IMR-90 (cell line): Measurements from ENCODE around the gene TECPR2. TPM values are rescaled to one million over a fixed set of nuclear protein-coding genes. Genes with fewer than 3 reads are reported as not detected.

Experiments
- ATAC-seq: fragments of 200-7000 bp; cut with Tn5 transposase; 2 replicates; pipeline ENCODE4 v1.9.1; 2020; ENCODE audit warnings: low read depth, mild to moderate bottlenecking, moderate library complexity
- BruUV-seq: library from RNA; stranded (reverse); fragments of 400-500 nt; replicated peaks from 2 replicates; lab custom pipeline; 2021; lab: Mats Ljungman, UMichigan
- CTCF ChIA-PET: fragments of 300-600 bp; formaldehyde crosslinking; extraction: SDS; loops from one replicate; lab custom pipeline; 2021; ENCODE audit warnings: antibody characterized with exemption; lab: Yijun Ruan, JAX
- POLR2A ChIA-PET: fragments of 300-600 bp; sonication (Branson Sonifier 250); formaldehyde crosslinking; loops from one replicate; lab custom pipeline; 2022; ENCODE audit warnings: antibody characterized with exemption; ENCODE audit not compliant: unreplicated experiment; lab: Charles Lee
- DNase-seq: peaks from one replicate; pipeline ENCODE4 v3.0.0; 2013
- H2AFZ ChIP-seq: replicated peaks from 2 replicates; pipeline ENCODE3; 2013; ENCODE audit warnings: low read length, mild to moderate bottlenecking; ENCODE audit not compliant: poor library complexity
- H2AK5ac ChIP-seq: 2 replicates; pipeline ENCODE4 v1.6.1; 2013; ENCODE audit warnings: low read depth, low read length, inconsistent platforms
- H2AK9ac ChIP-seq: replicated peaks from 2 replicates; pipeline ENCODE3; 2013; ENCODE audit warnings: mild to moderate bottlenecking, low read depth, low read length, moderate library complexity; ENCODE audit not compliant: poor library complexity
- H2BK120ac ChIP-seq: 2 replicates; pipeline ENCODE4 v1.6.1; 2013; ENCODE audit warnings: low read depth, low read length, inconsistent platforms
- H2BK15ac ChIP-seq: 3 replicates; pipeline ENCODE4 v1.6.1; 2013; ENCODE audit warnings: low read depth, low read length, inconsistent platforms
- H2BK20ac ChIP-seq: 2 replicates; pipeline ENCODE4 v1.6.1; 2013; ENCODE audit warnings: low read depth, mild to moderate bottlenecking, inconsistent platforms, low read length, moderate library complexity
- H2BK5ac ChIP-seq: 2 replicates; pipeline ENCODE4 v1.6.1; 2013; ENCODE audit warnings: mild to moderate bottlenecking, low read depth, low read length, inconsistent platforms; ENCODE audit not compliant: poor library complexity, severe bottlenecking
- H3K14ac ChIP-seq: replicated peaks from 2 replicates; pipeline ENCODE4 v1.6.1; 2013; ENCODE audit warnings: low read depth, low read length, inconsistent platforms
- H3K18ac ChIP-seq: 2 replicates; pipeline ENCODE4 v1.6.1; 2013; ENCODE audit warnings: low read depth, low read length, control low read depth
- H3K23ac ChIP-seq: 2 replicates; pipeline ENCODE4 v1.6.1; 2013; ENCODE audit warnings: low read depth, low read length, inconsistent platforms
- H3K27ac ChIP-seq: 2 replicates; pipeline ENCODE4 v1.5.1; 2013; ENCODE audit warnings: mild to moderate bottlenecking, control low read depth, low read length; ENCODE audit not compliant: insufficient read depth
- H3K27me3 ChIP-seq: 2 replicates; pipeline ENCODE4 v1.6.1; 2013; ENCODE audit warnings: low read length; ENCODE audit not compliant: control insufficient read depth, insufficient read depth
- H3K36me3 ChIP-seq: 2 replicates; pipeline ENCODE4 v1.6.1; 2013; ENCODE audit warnings: low read length, mixed read lengths; ENCODE audit not compliant: control insufficient read depth, insufficient read depth
- H3K4ac ChIP-seq: 2 replicates; pipeline ENCODE4 v1.6.1; 2013; ENCODE audit warnings: low read depth, low read length, inconsistent platforms
- H3K4me1 ChIP-seq: 2 replicates; pipeline ENCODE4 v1.6.1; 2013; ENCODE audit warnings: low read length, mixed read lengths; ENCODE audit not compliant: control insufficient read depth, insufficient read depth
- H3K4me2 ChIP-seq: 2 replicates; pipeline ENCODE4 v1.6.1; 2013; ENCODE audit warnings: low read depth, mild to moderate bottlenecking, control low read depth, low read length, moderate library complexity
- H3K4me3 ChIP-seq: 2 replicates; pipeline ENCODE4 v1.5.1; 2013; ENCODE audit warnings: low read depth, mild to moderate bottlenecking, control low read depth, low read length, moderate library complexity; ENCODE audit not compliant: insufficient read depth
- H3K56ac ChIP-seq: 2 replicates; pipeline ENCODE4 v1.6.1; 2013; ENCODE audit warnings: low read length, inconsistent platforms; ENCODE audit not compliant: insufficient read depth; ENCODE audit errors: extremely low read depth
- H3K79me1 ChIP-seq, 2 experiments: 2 replicates each; pipeline ENCODE4 v1.6.1; 2013; ENCODE audit warnings: low read length in 2 of 2, inconsistent platforms in 1 of 2, low read depth in 1 of 2
- H3K9ac ChIP-seq: 2 replicates; pipeline ENCODE4 v1.6.1; 2013; ENCODE audit warnings: low read depth, low read length, control low read depth
- H3K9me1 ChIP-seq: 2 replicates; pipeline ENCODE4 v1.6.1; 2013; ENCODE audit warnings: low read length, inconsistent platforms; ENCODE audit not compliant: insufficient read depth
- H3K9me3 ChIP-seq: 2 replicates; pipeline ENCODE4 v1.6.1; 2013; ENCODE audit warnings: low read length; ENCODE audit not compliant: control insufficient read depth, insufficient read depth
- H4K20me1 ChIP-seq: 2 replicates; pipeline ENCODE4 v1.6.1; 2013; ENCODE audit warnings: low read length, inconsistent platforms; ENCODE audit not compliant: insufficient read depth
- H4K5ac ChIP-seq: 2 replicates; pipeline ENCODE4 v1.6.1; 2013; ENCODE audit warnings: mild to moderate bottlenecking, low read depth, low read length, control low read depth
- H4K8ac ChIP-seq, 2 experiments: 2 replicates each; pipeline ENCODE4 v1.6.1; 2013; ENCODE audit warnings: low read depth in 2 of 2, low read length in 2 of 2, control low read depth in 1 of 2, inconsistent platforms in 1 of 2
- H4K91ac ChIP-seq: 2 replicates; pipeline ENCODE4 v1.6.1; 2013; ENCODE audit warnings: low read depth, low read length, inconsistent platforms; ENCODE audit not compliant: insufficient read depth
- BHLHE40 ChIP-seq: fragments of 150-350 bp; IDR thresholded peaks from 2 replicates; pipeline ENCODE4 v1.6.1; 2016; ENCODE audit warnings: mild to moderate bottlenecking, low read depth, low read length
- CHD1 ChIP-seq: IDR thresholded peaks from 2 replicates; pipeline ENCODE4 v1.6.1; 2012; ENCODE audit warnings: low read depth, low read length, improper control_type of control experiment
- CTCF ChIP-seq: conservative IDR thresholded peaks from 2 replicates; pipeline ENCODE4 v1.5.1; 2012; ENCODE audit warnings: mild to moderate bottlenecking, low read depth, low read length, improper control_type of control experiment
- ELK1 ChIP-seq: fragments of 150-350 bp; IDR thresholded peaks from 2 replicates; pipeline ENCODE4 v1.6.1; 2016; ENCODE audit warnings: low read depth, mild to moderate bottlenecking, low read length, moderate library complexity, borderline replicate concordance
- MAFK ChIP-seq: IDR thresholded peaks from 2 replicates; pipeline ENCODE4 v1.6.1; 2012; ENCODE audit warnings: low read depth, low read length, improper control_type of control experiment
- MAZ ChIP-seq: IDR thresholded peaks from 2 replicates; pipeline ENCODE4 v1.6.1; 2012; ENCODE audit warnings: low read depth, mild to moderate bottlenecking, low read length, improper control_type of control experiment, moderate library complexity, borderline replicate concordance
- NFE2L2 ChIP-seq: fragments of 150-350 bp; IDR thresholded peaks from 2 replicates; pipeline ENCODE4 v1.6.1; 2016; ENCODE audit warnings: low read depth, mild to moderate bottlenecking, low read length
- POLR2A ChIP-seq: IDR thresholded peaks from 2 replicates; pipeline ENCODE4 v1.6.1; 2012; ENCODE audit warnings: mild to moderate bottlenecking, low read depth, low read length
- RAD21 ChIP-seq: IDR thresholded peaks from 2 replicates; pipeline ENCODE4 v1.6.1; 2012; ENCODE audit warnings: low read length, improper control_type of control experiment
- RCOR1 ChIP-seq: IDR thresholded peaks from 2 replicates; pipeline ENCODE4 v1.6.1; 2012; ENCODE audit warnings: mild to moderate bottlenecking, low read length, improper control_type of control experiment; ENCODE audit not compliant: insufficient replicate concordance
- RFX5 ChIP-seq: IDR thresholded peaks from 2 replicates; pipeline ENCODE4 v1.8.0; 2012; ENCODE audit warnings: low read depth, mild to moderate bottlenecking, low read length, moderate library complexity
- SMC3 ChIP-seq: fragments of 150-350 bp; IDR thresholded peaks from 2 replicates; pipeline ENCODE4 v1.6.1; 2016; ENCODE audit warnings: low read depth, mild to moderate bottlenecking, antibody characterized with exemption, low read length, moderate library complexity
- USF2 ChIP-seq: fragments of 150-350 bp; IDR thresholded peaks from 2 replicates; pipeline ENCODE4 v1.6.1; 2017; ENCODE audit warnings: mild to moderate bottlenecking, antibody characterized with exemption, low read length, low read depth
- WGBS, 2 experiments: methylation state at CpG; one replicate each; pipeline versions ENCODE4 v1.1.5 to v1.1.7; 2013; ENCODE audit warnings: missing lambda C conversion rate in 2 of 2; ENCODE audit not compliant: insufficient read length in 1 of 2; ENCODE audit errors: extremely low coverage in 2 of 2; 5-methylcytosine and 5-hydroxymethylcytosine counted together
- dilution Hi-C: fragments of 300-500 bp; cut with HindIII; formaldehyde crosslinking; loops from one replicate; pipeline ENCODE4 v1.14.3; 2018; ENCODE audit warnings: low sequenced_read_pairs; ENCODE audit not compliant: unreplicated experiment
- in situ Hi-C: fragments of 300-500 bp; cut with MboI; formaldehyde crosslinking; loops from 3 replicates; pipeline ENCODE4 v1.14.3; 2019; ENCODE audit warnings: low sequenced_read_pairs, inconsistent platforms, mixed read lengths
- intact Hi-C: fragments of 100-400 bp; cut with micrococcal nuclease; formaldehyde crosslinking; loops from 2 replicates; pipeline ENCODE4 v1.10.0; 2022
- polyA plus RNA-seq, 3 experiments: library from polyadenylated mRNA; depleted of rRNA; stranded (reverse); fragments of >200 nt; gene quantifications; 2 replicates each; pipeline ENCODE4 v1.2.3, GENCODE V29; 2012; ENCODE audit warnings: low replicate concordance in 1 of 3
- total RNA-seq: library from RNA; depleted of rRNA; stranded (reverse); fragments of >200 nt; gene quantifications from 2 replicates; pipeline ENCODE4 v1.2.3, GENCODE V29; 2012

TECPR2 gene
- total and polyA plus RNA-seq, 2 of the 4 experiments (the other 2 are of a cell fraction), result 9.5 to 11.7 TPM

GRCh38 chr14:102508410-102508773 is 145.7 kb downstream of the TECPR2 start:
- Histone ChIP-seq H4K8ac (peak overlapping the region; percentile 10 to 83; a peak in 1 of 4 replicates), H2BK15ac (no peak overlapping the region), H3K4me1 (peaks cover 8% of the 10 kb centered on the region), H2BK5ac (no peak overlapping the region), H2BK20ac (no peak overlapping the region), H3K9me1 (peaks cover 6% of the 10 kb centered on the region; the same call in 1 of the 2 replicates), H3K18ac (no peak overlapping the region), H2AFZ (peak overlapping the region; percentile 94), H2AK5ac (peak overlapping the region; percentile 56; the same call in 1 of the 2 replicates), H2BK120ac (no peak overlapping the region), H3K79me1 (peaks cover 11 to 12% of the 10 kb centered on the region in 2 experiments), H3K9ac (0 out of 2 replicates have a peak overlapping the region, but pooled peaks have one; percentile 51), H4K5ac (no peak overlapping the region), H3K4me2 (peak overlapping the region; percentile 84), H2AK9ac (peak overlapping the region; percentile 87), H3K27ac (no peak overlapping the region; the same call in 1 of the 2 replicates), H3K9me3 (no peaks in the 10 kb centered on the region), H4K91ac (no peak overlapping the region), H3K4me3 (no peak overlapping the region), H3K27me3 (no peaks in the 10 kb centered on the region), H3K23ac (peak overlapping the region; percentile 56; the same call in 1 of the 2 replicates), H3K14ac (no peak overlapping the region), H3K56ac (no peak overlapping the region), H3K36me3 (peaks cover 12% of the 10 kb centered on the region), H4K20me1 (no peaks in the 10 kb centered on the region), H3K4ac (peak overlapping the region; percentile 56; the same call in 1 of the 2 replicates)
- no TSS peak for BruUV-seq
- in situ Hi-C loops, result no loop called here
- no peak for ATAC-seq
- no peak for DNase-seq
- intact Hi-C loops, result no loop called here
- ChIA-PET POLR2A (no interaction called here), CTCF (interaction anchor here (1.1 kb wide), 1 partner anchor 16 kb away, joined by 4 read pairs; no protein-coding TSS in a partner anchor)
- dilution Hi-C loops, result no loop called here
- WGBS, 2 experiments, result 100% methylated on average over 2 of the region's 14 CpGs; no CpG with 5 or more reads in 1 of the 2 experiments
- TF ChIP-seq ELK1, result no peak
- TF ChIP-seq SMC3, result no peak
- TF ChIP-seq POLR2A, result no peak
- TF ChIP-seq MAZ, result no peak
- no peak for TF ChIP-seq CHD1
- no peak for TF ChIP-seq RAD21
- no peak for TF ChIP-seq MAFK
- TF ChIP-seq USF2, result no peak
- no peak for TF ChIP-seq BHLHE40
- TF ChIP-seq CTCF, result no peak
- TF ChIP-seq RFX5, result no peak
- no peak for TF ChIP-seq NFE2L2
- TF ChIP-seq RCOR1, result no peak
